GM19395 (cell line): ENCODE results near the gene TWF2.

Source experiments
- ATAC-seq: cut with Tn5 transposase; IDR thresholded peaks from one replicate; pipeline ENCODE4 v1.9.1; 2021; ENCODE audit warnings: mild to moderate bottlenecking, moderate library complexity; ENCODE audit not compliant: unreplicated experiment

TWF2 gene

GRCh38 chr3:52184690-52185089 is 54.3 kb downstream of the TWF2 start:
- ATAC-seq = no peak

- no peak for ATAC-seq
Observed at GRCh38 chr3:52183786-52184445, 55.0 kb downstream of the TWF2 start.

DNA sequence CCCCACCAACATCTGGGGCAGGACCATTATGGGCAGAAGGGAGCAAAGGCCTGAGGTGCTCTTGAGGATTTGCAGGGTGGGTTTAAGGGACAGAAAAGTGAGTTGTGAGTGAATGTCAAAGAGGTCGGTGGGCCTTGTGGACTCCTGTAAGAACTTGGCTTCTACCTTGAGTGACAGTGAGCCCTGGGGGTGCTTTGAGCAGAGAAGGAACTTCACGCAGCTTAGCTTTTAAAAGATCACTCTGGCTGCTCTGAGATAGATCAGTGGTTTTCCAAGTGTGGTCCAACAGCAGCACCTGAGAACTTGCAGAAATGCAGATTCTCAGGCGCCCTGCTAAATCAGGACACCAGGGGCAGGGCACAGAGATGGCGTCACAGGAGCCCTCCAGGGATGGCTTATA is 56.3 kb downstream of the TWF2 start:
- ATAC-seq = no peak

DNA sequence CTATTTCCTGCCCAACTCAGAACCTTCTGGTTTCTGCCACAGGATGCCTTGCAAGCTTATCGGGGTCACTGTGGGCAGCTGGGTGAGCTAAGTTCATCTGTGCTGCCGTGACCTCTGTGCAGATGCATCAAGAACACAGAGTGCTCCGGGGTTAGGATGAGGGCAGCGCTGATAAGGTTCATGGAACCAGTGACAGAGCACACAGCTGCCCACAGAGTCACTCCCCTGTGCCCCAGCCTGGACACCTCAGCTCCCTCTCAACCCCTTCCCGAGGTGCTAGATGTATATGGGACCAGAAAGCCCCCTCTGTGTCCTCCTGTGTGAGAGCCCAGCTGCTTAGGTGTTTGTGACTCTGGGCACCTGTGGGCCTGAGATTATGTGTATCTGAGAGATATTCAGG is 56.8 kb downstream of the TWF2 start:
- no peak for ATAC-seq

GRCh38 chr3:52181543-52181942 is 57.4 kb downstream of the TWF2 start:
- ATAC-seq = no peak
